HCT116 (cell line): ENCODE data around the gene PHYHIPL. TPM values are rescaled to one million over a fixed set of nuclear protein-coding genes. Genes with fewer than 3 reads are reported as not detected.
"Not testable (repeated sequence)": the region's sequence is repeated elsewhere in the genome, so short reads cannot be mapped to it uniquely, and the experiment has no call there.

Experiments
- ATAC-seq: fragments of 200-7000 bp; cut with Tn5 transposase; 2 replicates; pipeline ENCODE4 v1.9.1; 2020; ENCODE audit warnings: mild to moderate bottlenecking, moderate library complexity
- BruUV-seq: library from RNA; stranded (reverse); fragments of 400-500 nt; replicated peaks from 2 replicates; lab custom pipeline; 2021; lab: Mats Ljungman, UMichigan
- CTCF ChIA-PET: fragments of 300-600 bp; sonication (Branson Sonifier 250); formaldehyde crosslinking; loops from one replicate; lab custom pipeline; 2021; ENCODE audit warnings: antibody characterized with exemption; lab: Charles Lee
- POLR2A ChIA-PET: fragments of 300-600, 350-600 bp; sonication (Branson Sonifier 250); formaldehyde crosslinking; loops from one replicate; lab custom pipeline; 2021; ENCODE audit warnings: antibody characterized with exemption; lab: Charles Lee
- RAD21 ChIA-PET, 2 experiments: fragments of 300-600 bp; sonication (Branson Sonifier 250); formaldehyde crosslinking; loops; one replicate each; lab custom pipeline; 2023; ENCODE audit warnings: low total read pairs in 2 of 2; ENCODE audit not compliant: uncharacterized antibody in 2 of 2, unreplicated experiment in 2 of 2, low non-redundant PET in 1 of 2; lab: Charles Lee
- DNase-seq: peaks from one replicate; pipeline ENCODE4 v3.0.0-alpha.2; 2010; ENCODE audit warnings: low read depth, low spot score
- H2AFZ ChIP-seq: fragments of 200-600 bp; shearing (Covaris generic), sonication (generic); 2 replicates; pipeline ENCODE4 v1.6.1; 2017; ENCODE audit warnings: low read depth, mixed run types, mixed read lengths, antibody characterized with exemption, low read length; ENCODE audit not compliant: poor library complexity, severe bottlenecking
- H3K27ac ChIP-seq: 2 replicates; pipeline ENCODE4 v1.5.1; 2012; ENCODE audit warnings: low read depth, low read length
- H3K27me3 ChIP-seq: fragments of 200-600 bp; sonication (generic); 2 replicates; pipeline ENCODE4 v1.6.1; 2016; ENCODE audit warnings: mixed run types, low read length, mixed read lengths; ENCODE audit not compliant: insufficient read depth
- H3K36me3 ChIP-seq, 2 experiments: fragments of 200-500 bp in 1 of 2; fragments of 200-600 bp in 1 of 2; sonication (Bioruptor generic) in 1 of 2; sonication (generic) in 1 of 2; 2 replicates each; pipeline versions ENCODE4 v1.5.1 to v1.6.1; 2014 to 2016; ENCODE audit warnings: low read length in 2 of 2, inconsistent platforms in 1 of 2, mixed read lengths in 1 of 2, mixed run types in 1 of 2; ENCODE audit not compliant: insufficient read depth in 2 of 2, control insufficient read depth in 1 of 2
- H3K4me1 ChIP-seq, 2 experiments: fragments of 200-600 bp in 1 of 2; sonication (generic) in 1 of 2; 2 replicates each; pipeline versions ENCODE4 v1.5.1 to v1.6.1; 2012 to 2017; ENCODE audit warnings: low read length in 2 of 2, inconsistent platforms in 1 of 2, mild to moderate bottlenecking in 1 of 2, mixed read lengths in 1 of 2, mixed run types in 1 of 2, moderate library complexity in 1 of 2; ENCODE audit not compliant: insufficient read depth in 2 of 2, control insufficient read depth in 1 of 2
- H3K4me2 ChIP-seq: fragments of 200-600 bp; sonication (generic); 2 replicates; pipeline ENCODE4 v1.6.1; 2017; ENCODE audit warnings: mixed run types, low read length, mixed read lengths
- H3K4me3 ChIP-seq, 2 experiments: fragments of 200-600 bp in 1 of 2; sonication (generic) in 1 of 2; replicated peaks in 1 of 2; 2 replicates each; pipeline ENCODE4 v1.5.1; 2011 to 2016; ENCODE audit warnings: low read length in 2 of 2, control low read depth in 1 of 2, low read depth in 1 of 2, mild to moderate bottlenecking in 1 of 2, mixed read lengths in 1 of 2, mixed run types in 1 of 2
- H3K79me2 ChIP-seq: fragments of 200-600 bp; sonication (generic); 2 replicates; pipeline ENCODE4 v1.6.1; 2017; ENCODE audit warnings: mild to moderate bottlenecking, mixed run types, low read length, moderate library complexity, mixed read lengths; ENCODE audit not compliant: insufficient read depth
- H3K9ac ChIP-seq: fragments of 200-600 bp; sonication (generic); 2 replicates; pipeline ENCODE4 v1.6.1; 2016; ENCODE audit warnings: low read length, mixed read lengths
- H3K9me2 ChIP-seq: fragments of 200-600 bp; sonication (generic), shearing (Covaris generic); 2 replicates; pipeline ENCODE4 v1.6.1; 2017; ENCODE audit warnings: mixed run types, mild to moderate bottlenecking, moderate library complexity; ENCODE audit not compliant: insufficient read depth
- H3K9me3 ChIP-seq, 2 experiments: fragments of 200-500 bp in 1 of 2; fragments of 200-600 bp in 1 of 2; sonication (Bioruptor generic) in 1 of 2; sonication (generic) in 1 of 2; 2 replicates each; pipeline ENCODE4 v1.6.1; 2014 to 2017; ENCODE audit warnings: low read length in 2 of 2, mixed read lengths in 2 of 2, inconsistent platforms in 1 of 2, low read depth in 1 of 2, mild to moderate bottlenecking in 1 of 2, mixed run types in 1 of 2, moderate library complexity in 1 of 2; ENCODE audit not compliant: control insufficient read depth in 1 of 2, insufficient read depth in 1 of 2
- H4K20me1 ChIP-seq: fragments of 200-600 bp; sonication (generic), shearing (Covaris generic); 2 replicates; pipeline ENCODE4 v1.6.1; 2017; ENCODE audit warnings: mixed run types, mild to moderate bottlenecking, moderate library complexity; ENCODE audit not compliant: insufficient read depth
- CBX3 ChIP-seq: IDR thresholded peaks from 2 replicates; pipeline ENCODE4 v1.6.1; 2012; ENCODE audit warnings: low read depth
- CEBPB ChIP-seq: IDR thresholded peaks from 2 replicates; pipeline ENCODE4 v1.6.1; 2012; ENCODE audit warnings: low read depth
- EZH2phosphoT487 ChIP-seq: fragments of 200-600 bp; IDR thresholded peaks from 2 replicates; pipeline ENCODE4 v1.6.1; 2018; ENCODE audit warnings: antibody characterized with exemption, borderline replicate concordance
- MAX ChIP-seq: IDR thresholded peaks from 2 replicates; pipeline ENCODE4 v1.6.1; 2012
- SIN3A ChIP-seq: IDR thresholded peaks from 2 replicates; pipeline ENCODE4 v1.6.1; 2012; ENCODE audit warnings: low read depth
- intact Hi-C: fragments of 100-400 bp; cut with micrococcal nuclease; formaldehyde crosslinking; loops from 2 replicates; pipeline ENCODE4 v1.10.0; 2022
- total RNA-seq: library from RNA; stranded (reverse); gene quantifications from one replicate; pipeline ENCODE4 v1.2.1, GENCODE V29; 2021; ENCODE audit not compliant: unreplicated experiment
- TF ChIP-seq, protein P1 (sequence below): IDR thresholded peaks from 2 replicates; pipeline ENCODE4 v1.6.1; 2011; ENCODE audit warnings: mild to moderate bottlenecking, low read length, moderate library complexity; ENCODE audit not compliant: insufficient replicate concordance; ENCODE audit errors: extremely low read depth

Gene PHYHIPL
- total RNA-seq, 1 experiment from 2014 or later = not detected

DNA sequence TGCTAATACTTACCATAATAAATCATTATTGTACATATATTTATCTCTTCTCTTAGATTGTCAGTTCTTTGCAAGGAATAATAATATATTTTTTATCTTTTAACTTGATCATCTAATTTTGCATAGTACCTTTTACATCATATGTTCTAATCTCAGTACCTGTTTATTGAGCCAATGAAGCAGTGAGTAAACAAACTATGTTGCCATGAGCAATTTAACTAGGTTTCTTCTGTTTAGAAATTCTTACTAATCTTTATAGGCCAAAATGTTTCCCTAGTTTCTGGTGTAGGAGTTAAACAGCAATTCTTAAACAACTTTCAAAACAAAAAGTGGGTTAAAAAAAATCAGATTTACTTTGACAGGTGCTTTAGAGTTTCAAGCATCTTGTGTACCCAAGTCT is 61.3 kb downstream of the PHYHIPL start:
- Histone ChIP-seq H3K79me2 (no peaks in the 10 kb centered on the region), H2AFZ (no peak overlapping the region), H3K4me3 (no peak overlapping the region), H3K4me1 (no peaks in the 10 kb centered on the region; a peak in 1 of 4 replicates), H3K4me2 (no peak overlapping the region), H3K27me3 (no peaks in the 10 kb centered on the region), H3K36me3 (no peaks in the 10 kb centered on the region), H3K9me3 (no peaks in the 10 kb centered on the region), H3K9ac (no peak overlapping the region), H3K27ac (no peak overlapping the region), H3K9me2 (no peaks in the 10 kb centered on the region; the same call in 1 of the 2 replicates), H4K20me1 (no peaks in the 10 kb centered on the region)
- intact Hi-C loops = loop anchor here (10.0 kb wide), 1 partner anchor 823 kb away; no protein-coding TSS in a partner anchor
- DNase-seq (no peak), ATAC-seq (no peak)
- POLR2A ChIA-PET = no interaction called here
- RAD21 ChIA-PET = no interaction called here
- BruUV-seq = no TSS peak
- CTCF ChIA-PET = interaction anchor here (2.6 to 3.5 kb wide), 2 partner anchors 343 to 384 kb away, joined by 10 to 13 read pairs; no protein-coding TSS in a partner anchor
- TF ChIP-seq SIN3A = no peak
- TF ChIP-seq, protein P1, sequence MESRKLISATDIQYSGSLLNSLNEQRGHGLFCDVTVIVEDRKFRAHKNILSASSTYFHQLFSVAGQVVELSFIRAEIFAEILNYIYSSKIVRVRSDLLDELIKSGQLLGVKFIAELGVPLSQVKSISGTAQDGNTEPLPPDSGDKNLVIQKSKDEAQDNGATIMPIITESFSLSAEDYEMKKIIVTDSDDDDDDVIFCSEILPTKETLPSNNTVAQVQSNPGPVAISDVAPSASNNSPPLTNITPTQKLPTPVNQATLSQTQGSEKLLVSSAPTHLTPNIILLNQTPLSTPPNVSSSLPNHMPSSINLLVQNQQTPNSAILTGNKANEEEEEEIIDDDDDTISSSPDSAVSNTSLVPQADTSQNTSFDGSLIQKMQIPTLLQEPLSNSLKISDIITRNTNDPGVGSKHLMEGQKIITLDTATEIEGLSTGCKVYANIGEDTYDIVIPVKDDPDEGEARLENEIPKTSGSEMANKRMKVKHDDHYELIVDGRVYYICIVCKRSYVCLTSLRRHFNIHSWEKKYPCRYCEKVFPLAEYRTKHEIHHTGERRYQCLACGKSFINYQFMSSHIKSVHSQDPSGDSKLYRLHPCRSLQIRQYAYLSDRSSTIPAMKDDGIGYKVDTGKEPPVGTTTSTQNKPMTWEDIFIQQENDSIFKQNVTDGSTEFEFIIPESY = no peak
- no peak for TF ChIP-seq CEBPB
- no peak for TF ChIP-seq CBX3
- TF ChIP-seq EZH2phosphoT487 = no peak
- TF ChIP-seq MAX = no peak

DNA sequence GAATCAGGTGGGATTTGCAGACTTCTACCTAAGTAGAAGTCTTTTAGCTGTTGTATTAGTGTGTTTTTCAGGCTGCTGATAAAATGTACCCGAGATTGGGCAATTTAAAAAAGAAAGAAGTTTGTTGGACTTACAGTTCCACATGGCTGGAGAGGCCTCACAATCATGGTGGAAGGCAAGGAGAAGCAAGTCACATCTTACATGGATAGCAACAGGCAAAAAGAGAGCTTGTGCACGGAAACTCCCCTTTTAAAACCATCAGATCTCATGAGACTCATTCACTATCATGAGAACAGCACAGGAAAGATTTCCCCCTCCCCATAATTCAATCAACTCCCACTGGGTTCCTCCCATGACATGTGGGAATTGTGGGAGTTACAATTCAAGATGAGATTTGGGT is 62.7 kb downstream of the PHYHIPL start:
- H2AFZ ChIP-seq, H3K9me3 ChIP-seq, H3K9me2 ChIP-seq, DNase-seq, H3K4me3 ChIP-seq, H3K36me3 ChIP-seq, H3K9ac ChIP-seq, ATAC-seq, H3K4me1 ChIP-seq, H3K4me2 ChIP-seq, POLR2A ChIA-PET, CTCF ChIA-PET, H3K27ac ChIP-seq, H3K79me2 ChIP-seq, H4K20me1 ChIP-seq, BruUV-seq, H3K27me3 ChIP-seq, RAD21 ChIA-PET: not testable (repeated sequence)
- intact Hi-C loops = loop anchor here (10.0 kb wide), 1 partner anchor 824 kb away; no protein-coding TSS in a partner anchor
